HG03565 (cell line): Measurements from ENCODE around the gene NPAS1.

Experiments
- ATAC-seq: cut with Tn5 transposase; IDR thresholded peaks from one replicate; pipeline ENCODE4 v1.9.1; 2021; ENCODE audit warnings: mild to moderate bottlenecking, moderate library complexity; ENCODE audit not compliant: unreplicated experiment

The NPAS1 gene

GRCh38 chr19:47018923-47019322, 714 bp upstream of the NPAS1 start:
- no peak for ATAC-seq

GRCh38 chr19:47020132-47020805, 632 bp downstream of the NPAS1 start:
- no peak for ATAC-seq

GRCh38 chr19:47020992-47021496, 1.4 kb downstream of the NPAS1 start:
- no peak for ATAC-seq

GRCh38 chr19:47021536-47022139, 2.0 kb downstream of the NPAS1 start:
- no peak for ATAC-seq

- ATAC-seq: no peak
Observed at GRCh38 chr19:47022140-47022536, 2.5 kb downstream of the NPAS1 start.

GRCh38 chr19:47022541-47023447, 3.2 kb downstream of the NPAS1 start:
- ATAC-seq: no peak

- ATAC-seq: no peak
Observed at GRCh38 chr19:47023448-47023794, 3.8 kb downstream of the NPAS1 start.

GRCh38 chr19:47024502-47024901, 4.9 kb downstream of the NPAS1 start:
- ATAC-seq: no peak

GRCh38 chr19:47026156-47026555, 6.5 kb downstream of the NPAS1 start:
- ATAC-seq: no peak

GRCh38 chr19:47026889-47027288, 7.3 kb downstream of the NPAS1 start:
- no peak for ATAC-seq

GRCh38 chr19:47027586-47028088, 8.0 kb downstream of the NPAS1 start:
- no peak for ATAC-seq

- no peak for ATAC-seq
Observed at GRCh38 chr19:47028195-47028601, 8.6 kb downstream of the NPAS1 start.

- no peak for ATAC-seq
Observed at GRCh38 chr19:47032171-47032811, 12.7 kb downstream of the NPAS1 start.

GRCh38 chr19:47035127-47036096, 15.8 kb downstream of the NPAS1 start:
- peak; percentile 82 for ATAC-seq

- no peak for ATAC-seq
Observed at GRCh38 chr19:47036097-47036651, 16.5 kb downstream of the NPAS1 start.

- ATAC-seq: no peak
Observed at GRCh38 chr19:47037766-47038165, 18.1 kb downstream of the NPAS1 start.

- ATAC-seq: no peak
Observed at GRCh38 chr19:47039239-47039874, 19.7 kb downstream of the NPAS1 start.

GRCh38 chr19:47040869-47041268, 21.2 kb downstream of the NPAS1 start:
- no peak for ATAC-seq
